ENCODE measurements around the gene RIPOR3. TPM values are rescaled to one million over a fixed set of nuclear protein-coding genes. Genes with fewer than 3 reads are reported as not detected.
"Not testable (repeated sequence)": the region's sequence is repeated elsewhere in the genome, so short reads cannot be mapped to it uniquely, and the experiment has no call there.

Gene RIPOR3
- total RNA-seq, 1 donor from 2014 or later: 8.1 TPM

GRCh38 chr20:50689864-50690649 is 1.3 kb downstream of the RIPOR3 start:
- intact Hi-C loops (cut with DNase I): no loop called here
- ATAC-seq (ENCODE audit: poor library complexity): peak; percentile 65
- peak; percentile 55 for DNase-seq

GRCh38 chr20:50688256-50688975 is 2.9 kb downstream of the RIPOR3 start:
- DNase-seq: peak; percentile 13
- no peak for ATAC-seq (ENCODE audit: poor library complexity)
- intact Hi-C loops (cut with DNase I): no loop called here

- no peak for DNase-seq
- ATAC-seq (ENCODE audit: poor library complexity): no peak
- intact Hi-C loops (cut with DNase I): no loop called here
Observed at GRCh38 chr20:50686821-50687220, 4.5 kb downstream of the RIPOR3 start.

- ATAC-seq (ENCODE audit: poor library complexity) (no peak), DNase-seq (no peak)
- intact Hi-C loops (cut with DNase I): no loop called here
Observed at GRCh38 chr20:50683570-50683969, 7.8 kb downstream of the RIPOR3 start.

- DNase-seq (no peak), ATAC-seq (ENCODE audit: poor library complexity) (no peak)
- intact Hi-C loops (cut with DNase I): no loop called here
Observed at GRCh38 chr20:50682947-50683530, 8.3 kb downstream of the RIPOR3 start.

GRCh38 chr20:50682065-50682464 is 9.3 kb downstream of the RIPOR3 start:
- intact Hi-C loops (cut with DNase I): no loop called here
- no peak for ATAC-seq (ENCODE audit: poor library complexity)
- no peak for DNase-seq

GRCh38 chr20:50681359-50682064 is 9.8 kb downstream of the RIPOR3 start:
- intact Hi-C loops (cut with DNase I): no loop called here
- DNase-seq (no peak), ATAC-seq (ENCODE audit: poor library complexity) (no peak)

- ATAC-seq (ENCODE audit: poor library complexity): peak; percentile 80
- intact Hi-C loops (cut with DNase I): no loop called here
- peak; percentile 70 for DNase-seq
Observed at GRCh38 chr20:50680105-50680960, 11.0 kb downstream of the RIPOR3 start.

GRCh38 chr20:50679753-50680104 is 11.6 kb downstream of the RIPOR3 start:
- DNase-seq: no peak
- no peak for ATAC-seq (ENCODE audit: poor library complexity)

GRCh38 chr20:50678169-50678898 is 13.0 kb downstream of the RIPOR3 start:
- ATAC-seq (ENCODE audit: poor library complexity): no peak
- intact Hi-C loops (cut with DNase I): no loop called here
- DNase-seq: no peak

More at GRCh38 chr20:50679753-50680104, 11.6 kb downstream of the RIPOR3 start:
- intact Hi-C loops (cut with DNase I): no loop called here

GRCh38 chr20:50676858-50677257 is 14.5 kb downstream of the RIPOR3 start:
- intact Hi-C loops (cut with DNase I): no loop called here
- no peak for ATAC-seq (ENCODE audit: poor library complexity)
- no peak for DNase-seq

- ATAC-seq (ENCODE audit: poor library complexity); DNase-seq; intact Hi-C loops (cut with DNase I): not testable (repeated sequence)
Observed at GRCh38 chr20:50676377-50676731, 15.0 kb downstream of the RIPOR3 start.

GRCh38 chr20:50675671-50676376 is 15.5 kb downstream of the RIPOR3 start:
- ATAC-seq (ENCODE audit: poor library complexity): no peak
- intact Hi-C loops (cut with DNase I): no loop called here

GRCh38 chr20:50674138-50674825 is 17.1 kb downstream of the RIPOR3 start:
- no peak for DNase-seq
- intact Hi-C loops (cut with DNase I): no loop called here
- ATAC-seq (ENCODE audit: poor library complexity): no peak

More at GRCh38 chr20:50675671-50676376, 15.5 kb downstream of the RIPOR3 start:
- DNase-seq: no peak

GRCh38 chr20:50673466-50674137 is 17.7 kb downstream of the RIPOR3 start:
- intact Hi-C loops (cut with DNase I): no loop called here

GRCh38 chr20:50673146-50673465 is 18.2 kb downstream of the RIPOR3 start:
- intact Hi-C loops (cut with DNase I): no loop called here
- no peak for DNase-seq

More at GRCh38 chr20:50673466-50674137, 17.7 kb downstream of the RIPOR3 start:
- DNase-seq: no peak
- no peak for ATAC-seq (ENCODE audit: poor library complexity)

More at GRCh38 chr20:50673146-50673465, 18.2 kb downstream of the RIPOR3 start:
- no peak for ATAC-seq (ENCODE audit: poor library complexity)
